ENCODE data around the gene TOMM7. TPM values are rescaled to one million over a fixed set of nuclear protein-coding genes. Genes with fewer than 3 reads are reported as not detected.

The TOMM7 gene
- total and polyA plus RNA-seq, 9 of the 15 experiments (the other 6 are each of a cell fraction or from before 2014, with no cell fraction given), result 283 to 1,717 (median 638) TPM

GRCh38 chr7:22855049-22855392 is 32.4 kb upstream of the TOMM7 start (continued):
- no peak for TF ChIP-seq ZNF740 (CRISPR knock-in tag; IDR thresholded peaks at IDR 0.05)
- TF ChIP-seq ZNF740 (tag; IDR thresholded peaks at IDR 0.05), result no peak
- TF ChIP-seq KAT7 (CRISPR knock-in tag; IDR thresholded peaks at IDR 0.05; ENCODE audit: borderline replicate concordance), result 0 out of 2 replicates have a peak, but pooled peaks have one; percentile 5
- 0 out of 2 replicates have a peak, but pooled peaks have one; percentile 21 for TF ChIP-seq ZBTB1 (CRISPR knock-in tag; IDR thresholded peaks at IDR 0.05; ENCODE audit: borderline replicate concordance, low read depth)
- TF ChIP-seq ZZZ3 (IDR thresholded peaks at IDR 0.05), result no peak
- TF ChIP-seq ZNF699 (CRISPR knock-in tag; IDR thresholded peaks at IDR 0.05; ENCODE audit: insufficient replicate concordance), result no peak
- no peak for TF ChIP-seq TCF7L2 (IDR thresholded peaks at IDR 0.05; ENCODE audit: low read depth, low read length)
- 0 out of 6 replicates have a peak, but pooled peaks of 1 of the 3 experiments have one; percentile 6 for TF ChIP-seq ZBTB11 (CRISPR knock-in tag; IDR thresholded peaks at IDR 0.05)
- TF ChIP-seq SRSF3 (IDR thresholded peaks at IDR 0.05; ENCODE audit: insufficient read depth, low read length), result no peak
- TF ChIP-seq CREB3L1 (IDR thresholded peaks at IDR 0.05; ENCODE audit: borderline replicate concordance, low read depth), result no peak
- no peak for TF ChIP-seq ZNF407 (IDR thresholded peaks at IDR 0.05; ENCODE audit: low read depth)
- TF ChIP-seq POLR2AphosphoS5 (IDR thresholded peaks at IDR 0.05; ENCODE audit: control insufficient read depth, insufficient read depth, low read depth, low read length), result 0 out of 2 replicates have a peak, but pooled peaks have one; percentile 5
- peak; percentile 41; the same call in 1 of the 2 replicates for TF ChIP-seq GATA2 (CRISPR knock-in tag; IDR thresholded peaks at IDR 0.05)

All from K562 (cell line).